ENCODE data around the gene LRRC55. TPM values are rescaled to one million over a fixed set of nuclear protein-coding genes. Genes with fewer than 3 reads are reported as not detected.

LRRC55 gene
- total and polyA plus RNA-seq, 2 experiments from 2014 or later: 0.15 to 1.5 TPM

- TF ChIP-seq, protein P1, sequence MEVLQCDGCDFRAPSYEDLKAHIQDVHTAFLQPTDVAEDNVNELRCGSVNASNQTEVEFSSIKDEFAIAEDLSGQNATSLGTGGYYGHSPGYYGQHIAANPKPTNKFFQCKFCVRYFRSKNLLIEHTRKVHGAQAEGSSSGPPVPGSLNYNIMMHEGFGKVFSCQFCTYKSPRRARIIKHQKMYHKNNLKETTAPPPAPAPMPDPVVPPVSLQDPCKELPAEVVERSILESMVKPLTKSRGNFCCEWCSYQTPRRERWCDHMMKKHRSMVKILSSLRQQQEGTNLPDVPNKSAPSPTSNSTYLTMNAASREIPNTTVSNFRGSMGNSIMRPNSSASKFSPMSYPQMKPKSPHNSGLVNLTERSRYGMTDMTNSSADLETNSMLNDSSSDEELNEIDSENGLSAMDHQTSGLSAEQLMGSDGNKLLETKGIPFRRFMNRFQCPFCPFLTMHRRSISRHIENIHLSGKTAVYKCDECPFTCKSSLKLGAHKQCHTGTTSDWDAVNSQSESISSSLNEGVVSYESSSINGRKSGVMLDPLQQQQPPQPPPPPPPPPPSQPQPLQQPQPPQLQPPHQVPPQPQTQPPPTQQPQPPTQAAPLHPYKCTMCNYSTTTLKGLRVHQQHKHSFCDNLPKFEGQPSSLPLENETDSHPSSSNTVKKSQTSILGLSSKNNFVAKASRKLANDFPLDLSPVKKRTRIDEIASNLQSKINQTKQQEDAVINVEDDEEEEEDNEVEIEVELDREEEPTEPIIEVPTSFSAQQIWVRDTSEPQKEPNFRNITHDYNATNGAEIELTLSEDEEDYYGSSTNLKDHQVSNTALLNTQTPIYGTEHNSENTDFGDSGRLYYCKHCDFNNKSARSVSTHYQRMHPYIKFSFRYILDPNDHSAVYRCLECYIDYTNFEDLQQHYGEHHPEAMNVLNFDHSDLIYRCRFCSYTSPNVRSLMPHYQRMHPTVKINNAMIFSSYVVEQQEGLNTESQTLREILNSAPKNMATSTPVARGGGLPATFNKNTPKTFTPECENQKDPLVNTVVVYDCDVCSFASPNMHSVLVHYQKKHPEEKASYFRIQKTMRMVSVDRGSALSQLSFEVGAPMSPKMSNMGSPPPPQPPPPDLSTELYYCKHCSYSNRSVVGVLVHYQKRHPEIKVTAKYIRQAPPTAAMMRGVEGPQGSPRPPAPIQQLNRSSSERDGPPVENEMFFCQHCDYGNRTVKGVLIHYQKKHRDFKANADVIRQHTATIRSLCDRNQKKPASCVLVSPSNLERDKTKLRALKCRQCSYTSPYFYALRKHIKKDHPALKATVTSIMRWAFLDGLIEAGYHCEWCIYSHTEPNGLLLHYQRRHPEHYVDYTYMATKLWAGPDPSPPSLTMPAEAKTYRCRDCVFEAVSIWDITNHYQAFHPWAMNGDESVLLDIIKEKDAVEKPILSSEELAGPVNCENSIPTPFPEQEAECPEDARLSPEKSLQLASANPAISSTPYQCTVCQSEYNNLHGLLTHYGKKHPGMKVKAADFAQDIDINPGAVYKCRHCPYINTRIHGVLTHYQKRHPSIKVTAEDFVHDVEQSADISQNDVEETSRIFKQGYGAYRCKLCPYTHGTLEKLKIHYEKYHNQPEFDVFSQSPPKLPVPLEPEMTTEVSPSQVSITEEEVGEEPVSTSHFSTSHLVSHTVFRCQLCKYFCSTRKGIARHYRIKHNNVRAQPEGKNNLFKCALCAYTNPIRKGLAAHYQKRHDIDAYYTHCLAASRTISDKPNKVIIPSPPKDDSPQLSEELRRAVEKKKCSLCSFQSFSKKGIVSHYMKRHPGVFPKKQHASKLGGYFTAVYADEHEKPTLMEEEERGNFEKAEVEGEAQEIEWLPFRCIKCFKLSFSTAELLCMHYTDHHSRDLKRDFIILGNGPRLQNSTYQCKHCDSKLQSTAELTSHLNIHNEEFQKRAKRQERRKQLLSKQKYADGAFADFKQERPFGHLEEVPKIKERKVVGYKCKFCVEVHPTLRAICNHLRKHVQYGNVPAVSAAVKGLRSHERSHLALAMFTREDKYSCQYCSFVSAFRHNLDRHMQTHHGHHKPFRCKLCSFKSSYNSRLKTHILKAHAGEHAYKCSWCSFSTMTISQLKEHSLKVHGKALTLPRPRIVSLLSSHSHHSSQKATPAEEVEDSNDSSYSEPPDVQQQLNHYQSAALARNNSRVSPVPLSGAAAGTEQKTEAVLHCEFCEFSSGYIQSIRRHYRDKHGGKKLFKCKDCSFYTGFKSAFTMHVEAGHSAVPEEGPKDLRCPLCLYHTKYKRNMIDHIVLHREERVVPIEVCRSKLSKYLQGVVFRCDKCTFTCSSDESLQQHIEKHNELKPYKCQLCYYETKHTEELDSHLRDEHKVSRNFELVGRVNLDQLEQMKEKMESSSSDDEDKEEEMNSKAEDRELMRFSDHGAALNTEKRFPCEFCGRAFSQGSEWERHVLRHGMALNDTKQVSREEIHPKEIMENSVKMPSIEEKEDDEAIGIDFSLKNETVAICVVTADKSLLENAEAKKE (CRISPR knock-in tag; IDR thresholded peaks at IDR 0.05): no peak
- TF ChIP-seq CTCF (conservative IDR thresholded peaks at IDR 0.05; ENCODE audit: low read depth in 2 of 2) (no peak), ZNF331 (CRISPR knock-in tag; IDR thresholded peaks at IDR 0.05; ENCODE audit: low read depth) (no peak), STAT1 (IDR thresholded peaks at IDR 0.05; ENCODE audit: unreplicated experiment) (no peak), NANOG (IDR thresholded peaks at IDR 0.05; ENCODE audit: borderline replicate concordance) (no peak), CREB1 (CRISPR knock-in tag; IDR thresholded peaks at IDR 0.05; ENCODE audit: low read depth) (no peak)
Measured at GRCh38 chr11:57172031-57172430, 9.7 kb upstream of the LRRC55 start (continued).

GRCh38 chr11:57174656-57175055 lies 7.1 kb upstream of the LRRC55 start:
- DNase-seq (ENCODE audit: low spot score) (no peak), ATAC-seq (no peak)
- H3K36me3 Mint-ChIP-seq (ENCODE audit: low read depth): peaks cover 10% of the 10 kb centered on the region
- no peak overlapping the region for H3K27ac Mint-ChIP-seq
- H3K4me1 Mint-ChIP-seq: peaks cover 5% of the 10 kb centered on the region
- Histone ChIP-seq H3K79me2 (replicated peaks; ENCODE audit: insufficient read depth) (no peaks in the 10 kb centered on the region), H3K9me2 (ENCODE audit: insufficient read depth) (peaks cover 9% of the 10 kb centered on the region), H3K36me3 (ENCODE audit: insufficient read depth) (no peaks in the 10 kb centered on the region), H3K4me3 (no peak overlapping the region), H3K4me2 (no peak overlapping the region), H3K27ac (ENCODE audit: low read depth) (no peak overlapping the region), H4K20me1 (replicated peaks; ENCODE audit: insufficient read depth) (no peaks in the 10 kb centered on the region), H3F3A (replicated peaks; ENCODE audit: low read depth) (no peaks in the 10 kb centered on the region), H3K27me3 (ENCODE audit: insufficient read depth) (peaks cover 11% of the 10 kb centered on the region), H2AFZ (no peak overlapping the region), H3K4me1 (ENCODE audit: insufficient read depth) (peaks cover 8% of the 10 kb centered on the region)
- TF ChIP-seq POLR2AphosphoS5 (IDR thresholded peaks at IDR 0.05; ENCODE audit: low read depth) (no peak), EZH2 (IDR thresholded peaks at IDR 0.05; ENCODE audit: low read depth, unreplicated experiment) (no peak), ZNF114 (CRISPR knock-in tag; IDR thresholded peaks at IDR 0.05) (no peak), JUNB (IDR thresholded peaks at IDR 0.05; ENCODE audit: unreplicated experiment) (no peak), STAT1 (IDR thresholded peaks at IDR 0.05; ENCODE audit: unreplicated experiment) (no peak), NANOG (IDR thresholded peaks at IDR 0.05; ENCODE audit: borderline replicate concordance) (no peak), ETS1 (IDR thresholded peaks at IDR 0.05) (no peak), CREB1 (CRISPR knock-in tag; IDR thresholded peaks at IDR 0.05; ENCODE audit: low read depth) (no peak), ZNF331 (CRISPR knock-in tag; IDR thresholded peaks at IDR 0.05; ENCODE audit: low read depth) (no peak), EZH2phosphoT487 (IDR thresholded peaks at IDR 0.05; ENCODE audit: unreplicated experiment) (no peak)
- TF ChIP-seq, protein P2, sequence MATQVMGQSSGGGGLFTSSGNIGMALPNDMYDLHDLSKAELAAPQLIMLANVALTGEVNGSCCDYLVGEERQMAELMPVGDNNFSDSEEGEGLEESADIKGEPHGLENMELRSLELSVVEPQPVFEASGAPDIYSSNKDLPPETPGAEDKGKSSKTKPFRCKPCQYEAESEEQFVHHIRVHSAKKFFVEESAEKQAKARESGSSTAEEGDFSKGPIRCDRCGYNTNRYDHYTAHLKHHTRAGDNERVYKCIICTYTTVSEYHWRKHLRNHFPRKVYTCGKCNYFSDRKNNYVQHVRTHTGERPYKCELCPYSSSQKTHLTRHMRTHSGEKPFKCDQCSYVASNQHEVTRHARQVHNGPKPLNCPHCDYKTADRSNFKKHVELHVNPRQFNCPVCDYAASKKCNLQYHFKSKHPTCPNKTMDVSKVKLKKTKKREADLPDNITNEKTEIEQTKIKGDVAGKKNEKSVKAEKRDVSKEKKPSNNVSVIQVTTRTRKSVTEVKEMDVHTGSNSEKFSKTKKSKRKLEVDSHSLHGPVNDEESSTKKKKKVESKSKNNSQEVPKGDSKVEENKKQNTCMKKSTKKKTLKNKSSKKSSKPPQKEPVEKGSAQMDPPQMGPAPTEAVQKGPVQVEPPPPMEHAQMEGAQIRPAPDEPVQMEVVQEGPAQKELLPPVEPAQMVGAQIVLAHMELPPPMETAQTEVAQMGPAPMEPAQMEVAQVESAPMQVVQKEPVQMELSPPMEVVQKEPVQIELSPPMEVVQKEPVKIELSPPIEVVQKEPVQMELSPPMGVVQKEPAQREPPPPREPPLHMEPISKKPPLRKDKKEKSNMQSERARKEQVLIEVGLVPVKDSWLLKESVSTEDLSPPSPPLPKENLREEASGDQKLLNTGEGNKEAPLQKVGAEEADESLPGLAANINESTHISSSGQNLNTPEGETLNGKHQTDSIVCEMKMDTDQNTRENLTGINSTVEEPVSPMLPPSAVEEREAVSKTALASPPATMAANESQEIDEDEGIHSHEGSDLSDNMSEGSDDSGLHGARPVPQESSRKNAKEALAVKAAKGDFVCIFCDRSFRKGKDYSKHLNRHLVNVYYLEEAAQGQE (IDR thresholded peaks at IDR 0.05; ENCODE audit: unreplicated experiment): no peak
- peaks cover 18% of the 10 kb centered on the region for H3K9me3 Mint-ChIP-seq
- no peak overlapping the region for H3K4me3 Mint-ChIP-seq
- H3K27me3 Mint-ChIP-seq (ENCODE audit: insufficient read depth, low read depth, poor library complexity): peaks cover 5% of the 10 kb centered on the region
